OCI-LY3 (cell line): ENCODE measurements around the gene ANKRD37.

Experiments
- H2AFZ ChIP-seq: fragments of 200-600, 300-600 bp; shearing (Covaris generic); 2 replicates; pipeline ENCODE4 v1.6.0; 2014; ENCODE audit warnings: antibody characterized with exemption, low read depth, low read length
- H3K27ac ChIP-seq: fragments of 200-600, 300-600 bp; sonication (generic); 2 replicates; pipeline ENCODE4 v1.5.1; 2014; ENCODE audit warnings: mild to moderate bottlenecking, low read length, moderate library complexity, mixed read lengths
- H3K27me3 ChIP-seq: fragments of 200-600, 300-600 bp; sonication (generic); 2 replicates; pipeline ENCODE4 v1.6.1; 2014; ENCODE audit warnings: low read depth, low read length, mixed read lengths
- H3K36me3 ChIP-seq: fragments of 200-600, 300-600 bp; sonication (generic); replicated peaks from 2 replicates; pipeline ENCODE3; 2014; ENCODE audit warnings: low read depth, low read length, mixed read lengths
- H3K4me1 ChIP-seq: fragments of 300-600, 200-600 bp; sonication (generic); 2 replicates; pipeline ENCODE4 v1.6.1; 2014; ENCODE audit warnings: low read length, mixed read lengths
- H3K4me2 ChIP-seq: fragments of 200-600, 300-600 bp; sonication (generic); 2 replicates; pipeline ENCODE4 v1.6.1; 2014; ENCODE audit warnings: low read length, mixed read lengths
- H3K4me3 ChIP-seq: fragments of 300-600, 200-600 bp; sonication (generic); 2 replicates; pipeline ENCODE4 v1.5.1; 2014; ENCODE audit warnings: antibody characterized with exemption, mild to moderate bottlenecking, low read length, moderate library complexity
- H3K79me2 ChIP-seq: fragments of 300-600, 200-600 bp; shearing (Covaris generic); 2 replicates; pipeline ENCODE4 v1.6.1; 2014; ENCODE audit warnings: mild to moderate bottlenecking, low read length, mixed read lengths
- H3K9ac ChIP-seq: fragments of 300-600, 200-600 bp; shearing (Covaris generic); 2 replicates; pipeline ENCODE4 v1.6.0; 2014; ENCODE audit warnings: mild to moderate bottlenecking, low read length, moderate library complexity
- H3K9me3 ChIP-seq: fragments of 200-600, 300-600 bp; shearing (Covaris generic); 2 replicates; pipeline ENCODE4 v1.6.1; 2014; ENCODE audit warnings: low read length, mixed read lengths; ENCODE audit not compliant: insufficient read depth
- H4K20me1 ChIP-seq: fragments of 200-600, 300-600 bp; sonication (generic); 2 replicates; pipeline ENCODE4 v1.6.1; 2016; ENCODE audit warnings: low read length, mixed read lengths; ENCODE audit not compliant: insufficient read depth
- EZH2phosphoT487 ChIP-seq: fragments of 200-600 bp; shearing (Covaris generic); IDR thresholded peaks from 2 replicates; pipeline ENCODE4 v1.6.1; 2018; ENCODE audit warnings: antibody characterized with exemption, mixed run types, low read depth
- TF ChIP-seq, protein P1 (sequence below): fragments of 200-600, 300-600 bp; sonication (generic); IDR thresholded peaks from 2 replicates; pipeline ENCODE4 v1.5.1; 2014; ENCODE audit warnings: antibody characterized with exemption, low read length, low read depth

The ANKRD37 gene

DNA sequence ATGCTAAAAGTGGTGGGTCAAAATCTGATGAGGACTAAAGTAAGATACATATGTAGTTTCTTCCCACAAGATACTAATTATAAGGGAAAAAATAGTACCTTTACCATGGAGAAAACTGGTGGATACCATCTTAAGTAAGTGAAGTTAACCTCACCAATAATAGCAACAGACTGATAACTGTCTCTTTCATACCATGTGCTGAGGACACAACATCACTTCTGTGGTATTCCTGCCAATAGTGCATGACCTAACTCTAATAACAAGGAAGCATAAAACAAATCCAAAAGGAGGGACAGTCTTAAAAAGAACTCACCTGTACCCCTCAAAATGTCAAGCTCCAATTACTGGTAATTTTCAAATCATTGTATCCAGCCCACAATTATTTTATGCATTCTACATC is 20.3 kb downstream of the ANKRD37 start:
- Histone ChIP-seq H3K27ac (no peak overlapping the region), H3K9ac (no peak overlapping the region), H3K9me3 (no peaks in the 10 kb centered on the region), H3K4me1 (no peaks in the 10 kb centered on the region), H3K4me3 (no peak overlapping the region), H3K27me3 (no peaks in the 10 kb centered on the region), H3K79me2 (no peaks in the 10 kb centered on the region), H3K4me2 (no peak overlapping the region), H3K36me3 (no peaks in the 10 kb centered on the region), H4K20me1 (no peaks in the 10 kb centered on the region), H2AFZ (no peak overlapping the region)
- TF ChIP-seq, protein P1, sequence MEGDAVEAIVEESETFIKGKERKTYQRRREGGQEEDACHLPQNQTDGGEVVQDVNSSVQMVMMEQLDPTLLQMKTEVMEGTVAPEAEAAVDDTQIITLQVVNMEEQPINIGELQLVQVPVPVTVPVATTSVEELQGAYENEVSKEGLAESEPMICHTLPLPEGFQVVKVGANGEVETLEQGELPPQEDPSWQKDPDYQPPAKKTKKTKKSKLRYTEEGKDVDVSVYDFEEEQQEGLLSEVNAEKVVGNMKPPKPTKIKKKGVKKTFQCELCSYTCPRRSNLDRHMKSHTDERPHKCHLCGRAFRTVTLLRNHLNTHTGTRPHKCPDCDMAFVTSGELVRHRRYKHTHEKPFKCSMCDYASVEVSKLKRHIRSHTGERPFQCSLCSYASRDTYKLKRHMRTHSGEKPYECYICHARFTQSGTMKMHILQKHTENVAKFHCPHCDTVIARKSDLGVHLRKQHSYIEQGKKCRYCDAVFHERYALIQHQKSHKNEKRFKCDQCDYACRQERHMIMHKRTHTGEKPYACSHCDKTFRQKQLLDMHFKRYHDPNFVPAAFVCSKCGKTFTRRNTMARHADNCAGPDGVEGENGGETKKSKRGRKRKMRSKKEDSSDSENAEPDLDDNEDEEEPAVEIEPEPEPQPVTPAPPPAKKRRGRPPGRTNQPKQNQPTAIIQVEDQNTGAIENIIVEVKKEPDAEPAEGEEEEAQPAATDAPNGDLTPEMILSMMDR, result no peak
- TF ChIP-seq EZH2phosphoT487, result no peak

DNA sequence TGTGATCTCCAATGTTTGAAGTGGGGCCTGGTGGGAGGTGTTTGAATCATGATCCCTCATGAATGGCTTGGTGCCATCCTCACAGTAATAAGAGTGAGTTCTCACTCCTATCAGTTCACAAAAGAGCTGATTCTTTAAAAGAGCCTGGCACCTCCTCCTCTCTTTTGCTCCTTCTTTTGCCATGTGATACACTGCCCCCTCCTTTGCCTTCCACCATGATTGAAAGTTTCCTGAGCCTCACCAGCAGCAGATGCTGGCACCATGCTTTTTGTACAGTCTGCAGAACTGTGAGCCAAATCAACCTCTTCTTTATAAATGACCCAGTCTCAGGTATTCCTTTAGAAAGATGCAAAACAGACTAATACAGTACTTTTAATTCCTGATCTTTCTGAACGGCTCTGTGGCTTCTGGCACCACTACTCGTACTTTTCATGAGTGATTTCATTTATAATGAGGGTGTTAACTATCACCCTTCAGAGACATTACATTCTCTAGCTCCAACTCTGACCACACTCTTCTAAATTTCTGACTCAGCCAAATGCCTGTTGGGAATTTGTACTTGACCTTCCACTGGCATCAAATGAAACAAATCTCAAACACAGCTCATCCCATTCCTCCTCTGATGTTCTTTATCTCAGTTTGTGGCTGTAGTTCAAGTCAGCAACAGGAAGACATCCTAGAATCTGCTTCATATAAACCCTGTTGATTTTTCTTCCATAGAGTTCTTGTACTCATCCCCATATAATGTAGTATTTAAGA is 24.9 kb downstream of the ANKRD37 start:
- no peak overlapping the region for H3K4me3 ChIP-seq
- no peaks in the 10 kb centered on the region for H3K9me3 ChIP-seq
- H3K9ac ChIP-seq, result no peak overlapping the region
- no peaks in the 10 kb centered on the region for H3K27me3 ChIP-seq
- H3K36me3 ChIP-seq, result no peaks in the 10 kb centered on the region
- TF ChIP-seq EZH2phosphoT487, result no peak
- TF ChIP-seq, protein P1, result no peak
- no peak overlapping the region for H2AFZ ChIP-seq
- no peaks in the 10 kb centered on the region for H3K79me2 ChIP-seq
- H4K20me1 ChIP-seq, result no peaks in the 10 kb centered on the region
- H3K4me2 ChIP-seq, result no peak overlapping the region
- no peak overlapping the region for H3K27ac ChIP-seq
- H3K4me1 ChIP-seq, result peaks cover 3% of the 10 kb centered on the region; the same call in 1 of the 2 replicates

DNA sequence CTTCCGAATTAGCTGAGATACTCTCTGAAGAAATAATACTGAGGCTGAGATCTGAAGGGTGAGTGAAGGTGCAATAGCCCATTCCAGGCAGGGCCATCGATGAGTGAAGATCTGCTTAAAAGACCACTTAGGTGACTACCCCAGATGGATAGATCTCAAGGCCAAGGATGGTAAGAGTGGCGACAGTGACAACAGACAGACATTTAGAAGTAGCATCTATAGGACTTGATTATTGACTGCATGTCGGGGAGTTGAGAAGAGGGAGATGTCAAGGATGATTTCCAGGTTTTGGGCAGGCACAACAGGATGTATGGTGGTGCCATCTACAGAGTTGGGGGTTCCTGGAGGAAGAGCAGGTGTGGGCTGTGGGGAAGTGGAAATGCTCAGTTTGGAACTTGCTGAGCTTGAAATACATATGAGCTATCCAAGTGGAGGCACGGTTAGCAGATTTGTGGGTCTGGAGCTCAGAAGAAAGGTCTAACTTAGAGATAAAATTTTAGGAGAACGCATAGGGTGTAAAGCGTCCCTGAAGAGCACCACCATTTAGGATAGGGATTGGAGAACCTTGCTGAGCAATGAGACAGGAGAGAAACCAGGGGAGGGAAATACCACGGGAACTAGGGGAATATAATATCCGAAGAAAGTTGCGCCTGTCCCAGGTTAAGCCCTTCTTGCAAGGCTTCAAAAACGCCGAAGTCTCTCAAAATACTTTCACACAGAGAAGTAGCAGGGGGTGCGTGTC is 28.4 kb downstream of the ANKRD37 start:
- Histone ChIP-seq H3K4me2 (peak overlapping the region; percentile 72), H4K20me1 (no peaks in the 10 kb centered on the region), H3K36me3 (no peaks in the 10 kb centered on the region), H3K4me1 (peaks cover 3% of the 10 kb centered on the region; the same call in 1 of the 2 replicates), H3K27ac (no peak overlapping the region), H3K27me3 (no peaks in the 10 kb centered on the region), H3K79me2 (no peaks in the 10 kb centered on the region), H3K4me3 (peak overlapping the region; percentile 86), H3K9me3 (no peaks in the 10 kb centered on the region), H2AFZ (no peak overlapping the region), H3K9ac (peak overlapping the region; percentile 68)
- TF ChIP-seq EZH2phosphoT487, result no peak
- TF ChIP-seq, protein P1, result no peak

DNA sequence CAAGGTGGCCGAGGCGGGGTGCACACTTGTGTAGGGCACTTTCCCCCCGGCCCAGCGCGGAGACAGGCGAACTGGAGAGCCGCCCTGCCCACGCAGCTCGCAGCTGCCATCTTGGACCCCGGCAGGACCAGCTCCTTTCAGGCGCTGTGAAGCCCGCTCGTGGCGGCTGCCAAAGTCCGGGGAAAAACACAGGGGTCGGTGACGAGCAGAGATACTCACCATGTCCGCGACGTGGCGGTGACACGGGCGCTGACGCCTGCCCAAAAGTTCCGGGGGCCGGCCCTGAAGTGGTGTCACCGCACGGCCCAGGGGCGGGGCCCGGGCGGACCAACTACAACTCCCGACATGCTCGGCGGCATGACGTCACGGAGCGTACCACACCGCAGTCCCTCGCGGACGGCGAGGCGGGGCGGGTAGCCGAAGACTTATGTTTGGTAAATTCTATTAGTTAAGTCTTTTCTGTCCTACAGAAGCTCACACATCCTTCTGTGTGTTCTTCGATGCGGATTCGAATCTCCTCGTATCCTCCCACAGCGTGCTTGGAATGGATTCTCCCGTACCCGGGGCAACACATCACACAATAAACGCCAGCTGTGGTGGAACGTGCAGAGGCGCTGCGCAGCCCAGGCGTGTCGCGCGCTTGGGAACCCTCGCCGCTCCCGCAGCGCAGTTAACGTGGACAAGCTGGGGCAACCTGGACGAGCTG is 29.2 kb downstream of the ANKRD37 start, which contains the start of gene UFSP2:
Gene UFSP2, minus strand, starts transcription at position 318 of the 706 bp plus-strand sequence. Its CDS starts 96 bp downstream, at position 222.
- Histone ChIP-seq H3K4me1 (peaks cover 3% of the 10 kb centered on the region; the same call in 1 of the 2 replicates), H3K9me3 (no peaks in the 10 kb centered on the region), H3K4me3 (peak within 1 kb of the TSS; percentile 86), H3K36me3 (no peaks in the 10 kb centered on the region), H3K79me2 (no peaks in the 10 kb centered on the region), H2AFZ (peak within 1 kb of the TSS; percentile 30; the same call in 1 of the 2 replicates), H3K27me3 (no peaks in the 10 kb centered on the region), H3K9ac (peak within 1 kb of the TSS; percentile 68), H3K4me2 (peak within 1 kb of the TSS; percentile 77), H3K27ac (peak within 1 kb of the TSS; percentile 50), H4K20me1 (no peaks in the 10 kb centered on the region)
- TF ChIP-seq EZH2phosphoT487, result no peak
- TF ChIP-seq, protein P1, result no peak
